ENCODE measurements around the gene SALL3.

DNA sequence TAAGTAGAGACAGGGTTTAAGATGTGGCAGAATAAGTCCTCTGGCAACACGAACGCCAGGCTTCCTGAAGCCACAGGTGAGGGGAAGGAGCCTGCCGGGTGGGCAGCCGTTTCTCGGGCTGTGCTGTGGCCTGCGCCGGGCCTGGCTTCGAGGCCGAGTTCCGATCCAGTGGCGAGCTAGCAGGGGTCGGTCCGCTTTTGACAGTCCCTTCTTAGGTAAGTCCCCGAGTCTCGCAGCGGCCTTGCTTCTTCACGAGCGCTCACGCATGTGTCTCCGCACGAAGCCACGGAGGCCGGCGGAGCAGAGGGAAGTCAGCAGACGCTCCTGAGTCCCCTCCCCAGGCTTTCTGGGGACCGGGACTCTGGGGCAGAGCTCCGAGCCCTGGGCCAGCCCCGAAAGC, 26.0 kb downstream of the SALL3 start:
- TF ChIP-seq, protein P1, sequence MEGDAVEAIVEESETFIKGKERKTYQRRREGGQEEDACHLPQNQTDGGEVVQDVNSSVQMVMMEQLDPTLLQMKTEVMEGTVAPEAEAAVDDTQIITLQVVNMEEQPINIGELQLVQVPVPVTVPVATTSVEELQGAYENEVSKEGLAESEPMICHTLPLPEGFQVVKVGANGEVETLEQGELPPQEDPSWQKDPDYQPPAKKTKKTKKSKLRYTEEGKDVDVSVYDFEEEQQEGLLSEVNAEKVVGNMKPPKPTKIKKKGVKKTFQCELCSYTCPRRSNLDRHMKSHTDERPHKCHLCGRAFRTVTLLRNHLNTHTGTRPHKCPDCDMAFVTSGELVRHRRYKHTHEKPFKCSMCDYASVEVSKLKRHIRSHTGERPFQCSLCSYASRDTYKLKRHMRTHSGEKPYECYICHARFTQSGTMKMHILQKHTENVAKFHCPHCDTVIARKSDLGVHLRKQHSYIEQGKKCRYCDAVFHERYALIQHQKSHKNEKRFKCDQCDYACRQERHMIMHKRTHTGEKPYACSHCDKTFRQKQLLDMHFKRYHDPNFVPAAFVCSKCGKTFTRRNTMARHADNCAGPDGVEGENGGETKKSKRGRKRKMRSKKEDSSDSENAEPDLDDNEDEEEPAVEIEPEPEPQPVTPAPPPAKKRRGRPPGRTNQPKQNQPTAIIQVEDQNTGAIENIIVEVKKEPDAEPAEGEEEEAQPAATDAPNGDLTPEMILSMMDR (IDR thresholded peaks at IDR 0.05), result no peak
- no peak for TF ChIP-seq ZFX (IDR thresholded peaks at IDR 0.05; ENCODE audit: borderline replicate concordance)
